HCT116 (cell line): ENCODE measurements around the gene PMEPA1. TPM values are rescaled to one million over a fixed set of nuclear protein-coding genes. Genes with fewer than 3 reads are reported as not detected.

Source experiments
- ATAC-seq: fragments of 200-7000 bp; cut with Tn5 transposase; 2 replicates; pipeline ENCODE4 v1.9.1; 2020; ENCODE audit warnings: mild to moderate bottlenecking, moderate library complexity
- BruUV-seq: library from RNA; stranded (reverse); fragments of 400-500 nt; replicated peaks from 2 replicates; lab custom pipeline; 2021; lab: Mats Ljungman, UMichigan
- CTCF ChIA-PET: fragments of 300-600 bp; sonication (Branson Sonifier 250); formaldehyde crosslinking; loops from one replicate; lab custom pipeline; 2021; ENCODE audit warnings: antibody characterized with exemption; lab: Charles Lee
- POLR2A ChIA-PET: fragments of 300-600, 350-600 bp; sonication (Branson Sonifier 250); formaldehyde crosslinking; loops from one replicate; lab custom pipeline; 2021; ENCODE audit warnings: antibody characterized with exemption; lab: Charles Lee
- RAD21 ChIA-PET, 2 experiments: fragments of 300-600 bp; sonication (Branson Sonifier 250); formaldehyde crosslinking; loops; one replicate each; lab custom pipeline; 2023; ENCODE audit warnings: low total read pairs in 2 of 2; ENCODE audit not compliant: uncharacterized antibody in 2 of 2, unreplicated experiment in 2 of 2, low non-redundant PET in 1 of 2; lab: Charles Lee
- DNase-seq: peaks from one replicate; pipeline ENCODE4 v3.0.0-alpha.2; 2010; ENCODE audit warnings: low read depth, low spot score
- H2AFZ ChIP-seq: fragments of 200-600 bp; shearing (Covaris generic), sonication (generic); 2 replicates; pipeline ENCODE4 v1.6.1; 2017; ENCODE audit warnings: low read depth, mixed run types, mixed read lengths, antibody characterized with exemption, low read length; ENCODE audit not compliant: poor library complexity, severe bottlenecking
- H3K27ac ChIP-seq: 2 replicates; pipeline ENCODE4 v1.5.1; 2012; ENCODE audit warnings: low read depth, low read length
- H3K27me3 ChIP-seq: fragments of 200-600 bp; sonication (generic); 2 replicates; pipeline ENCODE4 v1.6.1; 2016; ENCODE audit warnings: mixed run types, low read length, mixed read lengths; ENCODE audit not compliant: insufficient read depth
- H3K36me3 ChIP-seq, 2 experiments: fragments of 200-500 bp in 1 of 2; fragments of 200-600 bp in 1 of 2; sonication (Bioruptor generic) in 1 of 2; sonication (generic) in 1 of 2; 2 replicates each; pipeline versions ENCODE4 v1.5.1 to v1.6.1; 2014 to 2016; ENCODE audit warnings: low read length in 2 of 2, inconsistent platforms in 1 of 2, mixed read lengths in 1 of 2, mixed run types in 1 of 2; ENCODE audit not compliant: insufficient read depth in 2 of 2, control insufficient read depth in 1 of 2
- H3K4me1 ChIP-seq, 2 experiments: fragments of 200-600 bp in 1 of 2; sonication (generic) in 1 of 2; 2 replicates each; pipeline versions ENCODE4 v1.5.1 to v1.6.1; 2012 to 2017; ENCODE audit warnings: low read length in 2 of 2, inconsistent platforms in 1 of 2, mild to moderate bottlenecking in 1 of 2, mixed read lengths in 1 of 2, mixed run types in 1 of 2, moderate library complexity in 1 of 2; ENCODE audit not compliant: insufficient read depth in 2 of 2, control insufficient read depth in 1 of 2
- H3K4me2 ChIP-seq: fragments of 200-600 bp; sonication (generic); 2 replicates; pipeline ENCODE4 v1.6.1; 2017; ENCODE audit warnings: mixed run types, low read length, mixed read lengths
- H3K4me3 ChIP-seq, 2 experiments: fragments of 200-600 bp in 1 of 2; sonication (generic) in 1 of 2; replicated peaks in 1 of 2; 2 replicates each; pipeline ENCODE4 v1.5.1; 2011 to 2016; ENCODE audit warnings: low read length in 2 of 2, control low read depth in 1 of 2, low read depth in 1 of 2, mild to moderate bottlenecking in 1 of 2, mixed read lengths in 1 of 2, mixed run types in 1 of 2
- H3K79me2 ChIP-seq: fragments of 200-600 bp; sonication (generic); 2 replicates; pipeline ENCODE4 v1.6.1; 2017; ENCODE audit warnings: mild to moderate bottlenecking, mixed run types, low read length, moderate library complexity, mixed read lengths; ENCODE audit not compliant: insufficient read depth
- H3K9ac ChIP-seq: fragments of 200-600 bp; sonication (generic); 2 replicates; pipeline ENCODE4 v1.6.1; 2016; ENCODE audit warnings: low read length, mixed read lengths
- H3K9me2 ChIP-seq: fragments of 200-600 bp; sonication (generic), shearing (Covaris generic); 2 replicates; pipeline ENCODE4 v1.6.1; 2017; ENCODE audit warnings: mixed run types, mild to moderate bottlenecking, moderate library complexity; ENCODE audit not compliant: insufficient read depth
- H3K9me3 ChIP-seq, 2 experiments: fragments of 200-500 bp in 1 of 2; fragments of 200-600 bp in 1 of 2; sonication (Bioruptor generic) in 1 of 2; sonication (generic) in 1 of 2; 2 replicates each; pipeline ENCODE4 v1.6.1; 2014 to 2017; ENCODE audit warnings: low read length in 2 of 2, mixed read lengths in 2 of 2, inconsistent platforms in 1 of 2, low read depth in 1 of 2, mild to moderate bottlenecking in 1 of 2, mixed run types in 1 of 2, moderate library complexity in 1 of 2; ENCODE audit not compliant: control insufficient read depth in 1 of 2, insufficient read depth in 1 of 2
- H4K20me1 ChIP-seq: fragments of 200-600 bp; sonication (generic), shearing (Covaris generic); 2 replicates; pipeline ENCODE4 v1.6.1; 2017; ENCODE audit warnings: mixed run types, mild to moderate bottlenecking, moderate library complexity; ENCODE audit not compliant: insufficient read depth
- CBX3 ChIP-seq: IDR thresholded peaks from 2 replicates; pipeline ENCODE4 v1.6.1; 2012; ENCODE audit warnings: low read depth
- CEBPB ChIP-seq: IDR thresholded peaks from 2 replicates; pipeline ENCODE4 v1.6.1; 2012; ENCODE audit warnings: low read depth
- CTCF ChIP-seq, 3 experiments: fragments of 200-600 bp in 1 of 3; sonication (generic) in 1 of 3; IDR thresholded peaks in 2 of 3; conservative IDR thresholded peaks in 1 of 3; 2 replicates each; pipeline ENCODE4 v1.5.1; 2012 to 2017; ENCODE audit warnings: low read depth in 2 of 3, low read length in 2 of 3, antibody characterized with exemption in 1 of 3, borderline replicate concordance in 1 of 3, control low read depth in 1 of 3, mild to moderate bottlenecking in 1 of 3, mixed read lengths in 1 of 3, mixed run types in 1 of 3, moderate library complexity in 1 of 3; ENCODE audit not compliant: insufficient read depth in 1 of 3
- EGR1 ChIP-seq: IDR thresholded peaks from 2 replicates; pipeline ENCODE4 v1.6.1; 2012; ENCODE audit warnings: low read depth
- ELF1 ChIP-seq: IDR thresholded peaks from 2 replicates; pipeline ENCODE4 v1.6.1; 2012; ENCODE audit warnings: low read depth, borderline replicate concordance
- EZH2phosphoT487 ChIP-seq: fragments of 200-600 bp; IDR thresholded peaks from 2 replicates; pipeline ENCODE4 v1.6.1; 2018; ENCODE audit warnings: antibody characterized with exemption, borderline replicate concordance
- FOSL1 ChIP-seq: IDR thresholded peaks from 2 replicates; pipeline ENCODE4 v1.6.1; 2012; ENCODE audit warnings: low read depth
- MAX ChIP-seq: IDR thresholded peaks from 2 replicates; pipeline ENCODE4 v1.6.1; 2012
- POLR2A ChIP-seq: IDR thresholded peaks from 2 replicates; pipeline ENCODE4 v1.7.0; 2011; ENCODE audit warnings: borderline replicate concordance; ENCODE audit not compliant: insufficient read depth, insufficient read length; ENCODE audit errors: extremely low read depth
- POLR2AphosphoS5 ChIP-seq: IDR thresholded peaks from 2 replicates; pipeline ENCODE4 v1.6.1; 2011; ENCODE audit warnings: mild to moderate bottlenecking, low read depth, low read length, moderate library complexity
- RAD21 ChIP-seq: IDR thresholded peaks from 2 replicates; pipeline ENCODE4 v1.6.1; 2012; ENCODE audit warnings: low read depth, mild to moderate bottlenecking
- SIN3A ChIP-seq: IDR thresholded peaks from 2 replicates; pipeline ENCODE4 v1.6.1; 2012; ENCODE audit warnings: low read depth
- SP1 ChIP-seq: IDR thresholded peaks from 2 replicates; pipeline ENCODE4 v1.6.1; 2012; ENCODE audit warnings: low read depth
- SRF ChIP-seq: IDR thresholded peaks from 2 replicates; pipeline ENCODE4 v1.6.1; 2012; ENCODE audit warnings: low read depth
- TCF7L2 ChIP-seq: IDR thresholded peaks from 2 replicates; pipeline ENCODE4 v1.7.0; 2011; ENCODE audit warnings: borderline replicate concordance, inconsistent platforms; ENCODE audit not compliant: insufficient read depth, insufficient read length; ENCODE audit errors: extremely low read depth
- YY1 ChIP-seq: IDR thresholded peaks from 2 replicates; pipeline ENCODE4 v1.6.1; 2011; ENCODE audit warnings: low read length, low read depth, moderate library complexity, mild to moderate bottlenecking; ENCODE audit not compliant: insufficient replicate concordance; ENCODE audit errors: extremely low read depth
- ZBTB33 ChIP-seq: IDR thresholded peaks from 2 replicates; pipeline ENCODE4 v1.6.1; 2011; ENCODE audit warnings: mild to moderate bottlenecking, low read length, moderate library complexity; ENCODE audit not compliant: insufficient replicate concordance; ENCODE audit errors: extremely low read depth
- ZNF274 ChIP-seq: fragments of 200-500 bp; sonication (Bioruptor generic); IDR thresholded peaks from 2 replicates; pipeline ENCODE4 v1.6.1; 2014; ENCODE audit warnings: mild to moderate bottlenecking, low read depth, low read length, inconsistent platforms
- intact Hi-C: fragments of 100-400 bp; cut with micrococcal nuclease; formaldehyde crosslinking; loops from 2 replicates; pipeline ENCODE4 v1.10.0; 2022
- total RNA-seq: library from RNA; stranded (reverse); gene quantifications from one replicate; pipeline ENCODE4 v1.2.1, GENCODE V29; 2021; ENCODE audit not compliant: unreplicated experiment

The PMEPA1 gene
- total RNA-seq, 1 experiment from 2014 or later = 0.64 TPM

GRCh38 chr20:57613481-57613921 is 96.3 kb downstream of the PMEPA1 start:
- ChIA-PET RAD21 (no interaction called here), CTCF (interaction anchor here (1.7 kb wide), 1 partner anchor 9 kb away, joined by 6 read pairs; no protein-coding TSS in a partner anchor), POLR2A (no interaction called here)
- no peaks in the 10 kb centered on the region for H4K20me1 ChIP-seq
- no peak for ATAC-seq
- peaks cover 6 to 11% of the 10 kb centered on the region in 2 experiments for H3K4me1 ChIP-seq
- BruUV-seq = no TSS peak
- H3K27me3 ChIP-seq = peaks cover 11% of the 10 kb centered on the region; the same call in 1 of the 2 replicates
- H3K36me3 ChIP-seq = no peaks in the 10 kb centered on the region
- TF ChIP-seq FOSL1 = no peak
- TF ChIP-seq SRF = no peak
- no peak for TF ChIP-seq RAD21
- no peak overlapping the region for H3K4me2 ChIP-seq
- H3K27ac ChIP-seq = no peak overlapping the region
- H3K9me2 ChIP-seq = no peaks in the 10 kb centered on the region
- H3K79me2 ChIP-seq = no peaks in the 10 kb centered on the region
- intact Hi-C loops = no loop called here
- H3K9me3 ChIP-seq = no peaks in the 10 kb centered on the region
- H3K9ac ChIP-seq = no peak overlapping the region
- no peak overlapping the region for H2AFZ ChIP-seq
- no peak for DNase-seq
- no peak overlapping the region for H3K4me3 ChIP-seq

GRCh38 chr20:57612916-57613315 is 96.9 kb downstream of the PMEPA1 start:
- no TSS peak for BruUV-seq
- H3K4me1 ChIP-seq = peaks cover under 1 to 6% of the 10 kb centered on the region in 2 experiments; a peak in 2 of 4 replicates
- no peak for DNase-seq
- ATAC-seq = no peak
- no peak overlapping the region for H3K27ac ChIP-seq
- no peaks in the 10 kb centered on the region for H3K36me3 ChIP-seq
- H3K9me3 ChIP-seq = no peaks in the 10 kb centered on the region
- no peak overlapping the region for H3K4me2 ChIP-seq
- no peak overlapping the region for H2AFZ ChIP-seq
- POLR2A ChIA-PET = no interaction called here
- H3K9ac ChIP-seq = no peak overlapping the region
- no peak overlapping the region for H3K4me3 ChIP-seq
- RAD21 ChIA-PET = no interaction called here
- CTCF ChIA-PET = interaction anchor here (1.7 kb wide), 1 partner anchor 10 kb away, joined by 6 read pairs; no protein-coding TSS in a partner anchor
- H3K9me2 ChIP-seq = no peaks in the 10 kb centered on the region
- no peaks in the 10 kb centered on the region for H3K79me2 ChIP-seq
- no peaks in the 10 kb centered on the region for H4K20me1 ChIP-seq
- peaks cover 10% of the 10 kb centered on the region; the same call in 1 of the 2 replicates for H3K27me3 ChIP-seq
- intact Hi-C loops = no loop called here
- TF ChIP-seq POLR2AphosphoS5 = no peak
- TF ChIP-seq SP1 = no peak
- TF ChIP-seq CTCF (IDR thresholded peaks at IDR 0.05 in 2 of 3, conservative IDR thresholded peaks at IDR 0.05 in 1 of 3; ENCODE audit: borderline replicate concordance in 1 of 3, insufficient read depth in 1 of 3, low read depth in 2 of 3, low read length in 2 of 3) = no peak
- TF ChIP-seq ZBTB33 = no peak
- TF ChIP-seq SIN3A = no peak
- no peak for TF ChIP-seq TCF7L2
- no peak for TF ChIP-seq EZH2phosphoT487
- TF ChIP-seq RAD21 = no peak
- TF ChIP-seq ELF1 = no peak
- TF ChIP-seq POLR2A = no peak
- no peak for TF ChIP-seq YY1
- TF ChIP-seq ZNF274 = no peak
- no peak for TF ChIP-seq CBX3
- no peak for TF ChIP-seq EGR1
- TF ChIP-seq MAX = no peak
- TF ChIP-seq CEBPB = no peak
